Heart left ventricle (tissue), 16 donors: ENCODE results near the gene IL2. TPM values are rescaled to one million over a fixed set of nuclear protein-coding genes. Genes with fewer than 3 reads are reported as not detected.

ENCODE experiments used
- ATAC-seq, 4 donors: fragments of 200-7000 bp; cut with Tn5 transposase; one replicate each; pipeline ENCODE4 v1.9.1; 2020 to 2022; ENCODE audit warnings: moderate library complexity in 4 of 4, mild to moderate bottlenecking in 3 of 4, moderate number of reproducible peaks in 1 of 4
- DNase-seq, 5 donors: peaks; one replicate each; pipeline ENCODE4 v3.0.0-alpha.2; 2020
- H3K27ac ChIP-seq, 12 donors: fragments of 200-600 bp; sonication (generic) in 4 of 12; one replicate each; pipeline versions ENCODE4 v1.5.0 to v1.8.0; 2016 to 2022; ENCODE audit warnings: mild to moderate bottlenecking in 2 of 12
- H3K27me3 ChIP-seq, 9 donors: fragments of 200-600 bp; sonication (generic) in 2 of 9; one replicate each; pipeline versions ENCODE4 v1.5.1 to v1.8.0; 2016 to 2022; ENCODE audit warnings: mild to moderate bottlenecking in 3 of 9
- H3K36me3 ChIP-seq, 9 donors: fragments of 200-600 bp; sonication (generic) in 2 of 9; one replicate each; pipeline versions ENCODE4 v1.5.0 to v1.8.0; 2018 to 2022; ENCODE audit warnings: mild to moderate bottlenecking in 2 of 9
- H3K4me1 ChIP-seq, 12 donors: fragments of 200-600 bp; sonication (generic) in 4 of 12; one replicate each; pipeline versions ENCODE4 v1.5.0 to v1.8.0; 2016 to 2022; ENCODE audit warnings: mild to moderate bottlenecking in 3 of 12
- H3K4me3 ChIP-seq, 12 donors: fragments of 200-600 bp; sonication (generic) in 4 of 12; one replicate each; pipeline versions ENCODE4 v1.5.0 to v1.8.0; 2017 to 2022; ENCODE audit warnings: mild to moderate bottlenecking in 9 of 12, moderate library complexity in 4 of 12
- H3K9me3 ChIP-seq, 12 donors: fragments of 200-600 bp; sonication (generic) in 4 of 12; one replicate each; pipeline versions ENCODE4 v1.5.0 to v1.8.0; 2016 to 2022; ENCODE audit warnings: mild to moderate bottlenecking in 1 of 12
- CTCF ChIP-seq, 12 donors: fragments of 200-600 bp; sonication (generic) in 4 of 12; IDR thresholded peaks; one replicate each; pipeline versions ENCODE4 v1.5.0 to v1.8.0; 2018 to 2022; ENCODE audit warnings: antibody characterized with exemption in 12 of 12, mild to moderate bottlenecking in 5 of 12
- POLR2A ChIP-seq, 2 donors: fragments of 450-650 bp; IDR thresholded peaks; one replicate each; pipeline ENCODE4 v1.6.1; 2017; ENCODE audit warnings: antibody characterized with exemption in 2 of 2, mild to moderate bottlenecking in 2 of 2, moderate library complexity in 2 of 2
- WGBS, 4 donors: extraction: QIAGEN DNeasy Blood & Tissue Kit in 2 of 4; methylation state at CpG; one replicate each; pipeline versions ENCODE4 v1.1.5 to v1.1.7; 2013 to 2018; 5-methylcytosine and 5-hydroxymethylcytosine counted together
- intact Hi-C, 10 donors: fragments of 100-400 bp; cut with DNase I; formaldehyde crosslinking; loops; one replicate each; pipeline versions ENCODE4 v1.11.1 to v1.14.2; 2022
- polyA plus RNA-seq, 2 donors: library from polyadenylated mRNA; stranded (reverse); fragments of 200-250 nt; gene quantifications; one replicate each; pipeline ENCODE4 v1.2.3, GENCODE V29; 2013
- total RNA-seq, 9 donors: library from RNA; depleted of rRNA in 2 of 9; stranded (reverse); fragments of >200 nt in 2 of 9; fragmentation: NEBNext Ultra II Directional in 3 of 9; extraction: Animal tissue kit (Norgen Biotek cat#: 25700) in 3 of 9; gene quantifications; one replicate each; pipeline versions ENCODE4 v1.1.0 to v1.2.4, GENCODE V29; 2016 to 2023
- donor health status: ischemic (EF 13 %, LVEDD 7.1; RV severe dilation, severe dysfunction).
- donor health status: healthy with polysubstance abuse.
- donor health status: DM: no; HTN: yes; CAD: no.
- donor health status: DM: no; HTN: no; CAD: no.
- donor health status: ischemic (EF 25% LVEDD 6.9; RV normal size, moderate dysfunction).
- donor health status: ischemic (EF 25% LVEDD 5.7; RV mildly dilated, moderate dysfunction).
- donor health status: healthy.
- donor health status: DM: yes; HTN: yes; CAD: no.
- donor health status: ischemic (EF 35%, LVEDD 5.7; RV mildly dilated, moderate dysfunction).
- donor health status: nonischemic (EF 11% LVEDD 7.7; RV severe dilation, severe dysfunction).
- donor health status: DM: yes; HTN: yes; CAD: no.
- donor health status: PGD.
- donor health status: ischemic (EF 29% LVEDD 5.4; RV normal size, mild dysfunction).
- donor health status: nonischemic (EF 23%, LVEDD 6.1; RV moderate dilation, normal function).

The IL2 gene
- total and polyA plus RNA-seq, 11 donors = not detected

DNA sequence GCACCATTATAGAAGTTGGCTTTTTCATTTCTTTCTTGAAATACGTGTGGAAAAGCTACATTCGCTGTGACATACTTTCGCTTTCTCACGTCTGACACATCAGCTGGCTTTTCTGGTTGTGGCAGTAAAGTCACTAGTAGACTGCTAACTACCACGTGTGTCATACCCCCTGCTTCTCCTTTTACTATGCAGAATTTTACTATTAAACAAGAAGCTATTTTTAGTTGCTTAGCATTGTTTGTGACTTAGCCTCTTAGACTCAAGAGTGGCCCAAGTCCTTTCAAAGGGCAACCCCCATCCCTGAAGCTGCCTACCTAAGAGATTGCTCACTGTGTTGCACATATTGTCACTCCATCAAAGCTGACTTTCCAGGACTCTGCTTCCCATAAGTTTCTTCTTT is 2.1 kb upstream of the IL2 start:
- peak in 1 of 4 donors; percentile 20 for ATAC-seq
- 45 to 52% (median 48%) methylated on average over 5 of the region's 5 CpGs for WGBS, 4 donors

DNA sequence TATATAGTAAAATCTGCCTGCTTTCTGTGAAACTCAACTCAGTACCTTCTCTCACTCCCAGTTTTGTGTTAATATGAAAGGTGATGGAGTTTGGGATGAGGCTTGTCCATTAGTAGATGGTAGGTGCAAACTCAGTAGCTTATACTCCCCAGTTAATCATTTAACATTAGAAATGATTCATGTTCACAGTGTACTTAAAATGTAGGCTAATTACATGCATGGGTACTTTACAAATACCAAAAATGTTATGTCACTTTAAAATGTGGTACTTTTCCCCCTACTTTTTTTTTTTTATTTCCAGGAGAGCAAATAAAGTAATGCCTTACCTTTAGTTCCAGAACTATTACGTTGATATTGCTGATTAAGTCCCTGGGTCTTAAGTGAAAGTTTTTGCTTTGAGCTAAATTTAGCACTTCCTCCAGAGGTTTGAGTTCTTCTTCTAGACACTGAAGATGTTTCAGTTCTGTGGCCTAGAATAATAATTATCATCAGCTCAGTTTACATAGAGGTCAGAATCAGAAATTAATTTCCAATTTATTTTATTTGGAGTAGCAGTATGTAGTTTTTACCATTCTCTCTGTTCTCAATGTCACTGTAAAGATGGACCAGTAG is 3.0 kb downstream of the IL2 start:
- Histone ChIP-seq H3K36me3 (no peaks in the 10 kb centered on the region), H3K4me3 (no peak overlapping the region), H3K9me3 (no peaks in the 10 kb centered on the region), H3K4me1 (peaks cover 0 to 7% (median 0%) of the 10 kb centered on the region in 12 donors), H3K27ac (no peak overlapping the region), H3K27me3 (no peaks in the 10 kb centered on the region)
- intact Hi-C loops = no loop called here
- ATAC-seq (no peak), DNase-seq (no peak)
- TF ChIP-seq CTCF (IDR thresholded peaks at IDR 0.05) (no peak), POLR2A (IDR thresholded peaks at IDR 0.05) (no peak)
- WGBS, 4 donors = 24 to 48% (median 44%) methylated on average over 1 of the region's 1 CpG

More for the DNA sequence above, 2.1 kb upstream of the IL2 start:
- peaks cover 0 to 15% (median 0%) of the 10 kb centered on the region in 12 donors for H3K4me1 ChIP-seq
- no peaks in the 10 kb centered on the region for H3K27me3 ChIP-seq
- intact Hi-C loops = no loop called here
- DNase-seq = no peak
- H3K27ac ChIP-seq = no peak overlapping the region
- H3K4me3 ChIP-seq = peak overlapping the region in 3 of 12 donors; percentile 18 to 26 (median 19)
- no peaks in the 10 kb centered on the region for H3K36me3 ChIP-seq
- no peaks in the 10 kb centered on the region for H3K9me3 ChIP-seq
- no peak for TF ChIP-seq CTCF (IDR thresholded peaks at IDR 0.05)
- TF ChIP-seq POLR2A (IDR thresholded peaks at IDR 0.05) = no peak

- Histone ChIP-seq H3K4me3 (no peak overlapping the region), H3K36me3 (no peaks in the 10 kb centered on the region), H3K27ac (no peak overlapping the region), H3K4me1 (no peaks in the 10 kb centered on the region), H3K27me3 (no peaks in the 10 kb centered on the region), H3K9me3 (no peaks in the 10 kb centered on the region)
- DNase-seq (no peak), ATAC-seq (no peak)
- intact Hi-C loops = no loop called here
- no peak for TF ChIP-seq CTCF (IDR thresholded peaks at IDR 0.05)
- no peak for TF ChIP-seq POLR2A (IDR thresholded peaks at IDR 0.05)
These were observed 5.7 kb downstream of the IL2 start for GRCh38 chr4:122450847-122451246.

DNA sequence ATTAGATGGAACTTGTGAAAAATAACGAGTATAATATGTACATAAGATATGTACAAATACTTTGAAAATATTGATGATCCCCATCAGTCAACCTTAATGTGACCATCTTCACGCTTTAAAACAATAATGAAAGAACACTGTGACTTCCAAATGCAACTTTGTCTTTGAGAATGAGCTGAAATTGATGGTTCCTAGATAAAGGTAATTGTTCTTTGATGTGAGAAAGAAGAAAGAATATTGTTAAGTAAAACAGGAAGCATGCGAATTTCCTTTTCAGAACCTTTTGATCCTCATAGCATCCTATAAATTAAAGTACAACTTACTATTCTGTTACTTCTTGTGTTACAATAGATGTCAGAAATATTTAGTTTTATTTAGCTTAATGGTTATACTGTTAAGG is 22.2 kb downstream of the IL2 start:
- no peak for ATAC-seq
- 71 to 77% (median 74%) methylated on average over 3 of the region's 3 CpGs for WGBS, 4 donors
- DNase-seq = no peak

More for the DNA sequence above, 22.2 kb downstream of the IL2 start:
- intact Hi-C loops = no loop called here
- Histone ChIP-seq H3K9me3 (no peaks in the 10 kb centered on the region), H3K4me3 (no peak overlapping the region), H3K27ac (no peak overlapping the region), H3K36me3 (no peaks in the 10 kb centered on the region), H3K27me3 (no peaks in the 10 kb centered on the region), H3K4me1 (no peaks in the 10 kb centered on the region)
- TF ChIP-seq CTCF (IDR thresholded peaks at IDR 0.05) = no peak
- no peak for TF ChIP-seq POLR2A (IDR thresholded peaks at IDR 0.05)
